HG03442 (cell line): ENCODE data around the gene ULK3.

Source experiments
- ATAC-seq: cut with Tn5 transposase; IDR thresholded peaks from one replicate; pipeline ENCODE4 v1.9.1; 2021; ENCODE audit warnings: mild to moderate bottlenecking, moderate library complexity; ENCODE audit not compliant: unreplicated experiment

ULK3 gene

GRCh38 chr15:74824976-74825375 is 18.0 kb downstream of the ULK3 start:
- no peak for ATAC-seq

GRCh38 chr15:74823324-74823723 is 19.6 kb downstream of the ULK3 start:
- ATAC-seq, result no peak

- no peak for ATAC-seq
These were observed 20.7 kb downstream of the ULK3 start for GRCh38 chr15:74822233-74822632.

DNA sequence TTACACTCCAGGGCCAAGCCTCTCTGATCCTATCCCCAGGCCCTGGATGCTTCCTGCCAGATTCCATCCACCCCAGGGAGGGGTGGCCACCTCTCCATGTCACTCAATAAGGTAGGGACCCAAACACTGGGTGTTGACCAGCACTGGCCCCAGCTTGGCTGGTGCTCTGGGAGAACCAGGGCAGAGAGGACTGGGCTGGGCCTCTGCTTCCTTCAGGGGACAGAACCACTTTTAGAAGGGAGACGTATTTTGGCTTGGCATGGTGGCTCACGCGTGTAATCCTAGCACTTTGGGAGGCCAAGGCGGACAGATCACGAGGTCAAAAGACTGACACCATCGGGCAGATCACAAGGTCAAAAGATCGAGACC is 21.2 kb downstream of the ULK3 start:
- ATAC-seq, result no peak

DNA sequence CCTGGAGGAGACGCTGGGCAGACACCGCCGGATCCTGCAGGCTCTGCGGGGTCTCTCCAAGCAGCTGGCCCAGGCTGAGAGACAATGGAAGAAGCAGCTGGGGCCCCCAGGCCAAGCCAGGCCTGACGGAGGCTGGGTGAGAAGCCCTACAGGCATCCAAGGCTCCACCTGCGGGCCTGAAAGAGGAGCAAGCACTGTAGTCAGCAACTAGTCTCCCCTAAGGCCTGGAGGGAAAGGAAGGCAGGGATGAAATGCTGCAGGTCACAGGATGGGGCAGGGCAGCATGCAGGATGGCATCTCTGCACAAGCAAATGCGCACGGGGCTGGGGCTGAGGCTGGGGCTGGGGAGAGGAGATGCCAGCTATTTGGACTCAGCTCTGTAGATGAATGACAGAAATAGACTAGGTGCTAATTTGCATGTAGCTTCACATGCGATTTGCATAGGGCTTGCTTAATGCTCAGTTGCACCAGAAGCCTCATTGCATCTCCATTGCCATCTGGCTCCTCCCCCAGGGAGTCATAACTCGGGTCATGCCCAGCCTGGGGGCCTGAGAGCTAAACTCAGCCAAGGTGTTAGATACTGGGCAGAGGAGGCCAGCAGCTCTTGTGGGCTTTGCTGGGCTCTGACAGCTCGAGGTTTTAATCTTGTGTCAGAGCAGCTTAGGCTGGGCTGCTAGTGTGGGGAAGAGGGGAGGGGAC is 21.7 kb downstream of the ULK3 start:
- ATAC-seq, result no peak

DNA sequence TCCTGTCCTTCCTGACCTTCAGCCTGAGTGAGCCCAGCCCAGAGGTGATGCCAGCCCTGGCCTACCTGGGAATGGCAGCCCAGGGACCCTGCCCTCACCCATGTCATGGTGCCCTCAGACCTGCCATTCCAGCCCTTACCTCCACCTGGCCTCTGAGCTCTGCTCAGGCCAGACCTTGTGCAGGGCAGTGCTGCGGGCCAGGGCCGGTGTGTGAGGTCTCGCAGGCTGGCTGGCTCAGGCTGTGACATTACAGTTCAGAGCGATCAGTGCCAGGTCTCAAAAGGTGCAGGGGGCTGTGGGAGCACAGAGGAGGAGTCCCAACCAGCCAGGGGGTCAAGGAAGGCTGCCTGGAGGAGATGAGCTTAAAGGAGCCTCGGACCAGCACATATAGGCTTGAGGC is 22.9 kb downstream of the ULK3 start:
- ATAC-seq, result no peak

DNA sequence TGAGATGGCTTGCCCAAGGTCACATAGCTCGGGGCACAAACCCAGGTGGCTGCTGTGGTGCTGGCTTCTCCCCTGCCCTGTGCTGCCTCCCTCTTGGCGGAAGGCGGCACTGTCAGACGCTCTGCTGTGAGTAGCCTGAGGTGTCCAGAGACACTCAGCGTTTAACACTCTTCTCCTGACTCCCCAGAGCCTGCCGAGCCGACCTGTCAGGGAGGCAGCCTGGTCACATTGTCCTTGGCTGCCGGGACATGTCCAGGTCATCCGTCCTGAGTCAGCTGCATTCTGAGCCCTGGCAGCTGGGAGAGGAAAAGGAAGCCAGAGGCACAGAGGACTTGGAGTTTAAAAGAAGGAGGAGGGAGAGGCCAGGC is 25.6 kb downstream of the ULK3 start:
- no peak for ATAC-seq

DNA sequence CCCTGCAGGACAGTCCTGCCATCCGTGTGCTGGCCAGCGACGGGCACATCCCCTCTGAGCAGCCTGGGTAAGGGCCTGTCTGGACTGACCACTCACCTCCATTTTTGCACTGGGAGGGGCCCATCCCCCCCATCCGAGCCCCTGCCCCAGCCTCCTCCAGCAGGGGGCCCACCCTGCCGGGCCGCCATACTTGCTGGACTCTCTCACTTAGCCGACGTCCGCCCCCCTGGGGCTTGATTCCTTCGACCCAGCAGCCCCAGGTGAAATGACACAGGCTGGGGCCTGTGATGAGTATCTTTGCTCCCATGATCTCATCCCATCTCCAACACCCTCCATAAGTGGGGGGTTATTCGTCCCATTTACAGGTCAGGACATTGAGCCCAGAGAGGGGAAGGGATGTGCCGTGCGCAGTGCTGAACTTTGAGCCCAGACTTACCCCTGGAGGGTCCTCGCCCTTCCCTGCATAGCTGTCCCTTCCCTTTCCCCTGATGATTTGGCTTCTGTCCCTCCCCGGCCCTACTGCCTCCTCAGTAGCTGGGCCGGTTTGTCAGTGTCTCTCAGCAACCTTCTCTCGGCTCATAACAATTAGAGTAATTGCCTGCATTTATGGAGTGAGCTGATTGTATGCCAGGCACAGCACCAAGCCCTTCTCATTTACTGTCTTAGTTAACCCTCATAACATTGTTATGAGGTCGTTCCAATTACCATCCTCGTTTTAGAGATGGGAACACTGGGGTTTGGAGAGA is 26.2 kb downstream of the ULK3 start:
- no peak for ATAC-seq

- no peak for ATAC-seq
These were observed 27.0 kb downstream of the ULK3 start for GRCh38 chr15:74815961-74816360.

GRCh38 chr15:74815121-74815934 is 27.6 kb downstream of the ULK3 start:
- no peak for ATAC-seq

DNA sequence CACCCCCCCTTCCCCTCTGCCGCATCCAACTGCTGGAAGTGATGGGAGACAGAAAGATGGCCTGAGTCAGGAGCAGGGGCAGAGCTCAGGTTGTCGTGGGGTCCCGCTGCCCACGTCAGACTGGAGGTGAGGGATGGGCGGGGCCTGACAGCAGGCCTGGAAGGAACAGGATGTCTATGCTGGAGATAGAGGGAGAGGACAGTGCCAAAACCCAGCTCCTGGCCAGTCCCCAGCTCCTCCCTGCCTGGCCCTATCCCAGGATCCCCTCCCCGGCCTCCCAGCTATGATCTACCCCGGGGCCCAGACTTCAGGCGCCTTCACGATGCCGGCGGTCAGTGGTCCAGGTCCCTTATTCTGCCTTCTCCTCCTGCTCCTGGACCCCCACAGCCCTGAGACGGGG is 30.4 kb downstream of the ULK3 start, which contains the start of gene LMAN1L:
LMAN1L (plus strand) TSS at position 303 of the 400 bp plus-strand sequence; CDS start at position 323, 20 bp downstream.
- no peak for ATAC-seq

DNA sequence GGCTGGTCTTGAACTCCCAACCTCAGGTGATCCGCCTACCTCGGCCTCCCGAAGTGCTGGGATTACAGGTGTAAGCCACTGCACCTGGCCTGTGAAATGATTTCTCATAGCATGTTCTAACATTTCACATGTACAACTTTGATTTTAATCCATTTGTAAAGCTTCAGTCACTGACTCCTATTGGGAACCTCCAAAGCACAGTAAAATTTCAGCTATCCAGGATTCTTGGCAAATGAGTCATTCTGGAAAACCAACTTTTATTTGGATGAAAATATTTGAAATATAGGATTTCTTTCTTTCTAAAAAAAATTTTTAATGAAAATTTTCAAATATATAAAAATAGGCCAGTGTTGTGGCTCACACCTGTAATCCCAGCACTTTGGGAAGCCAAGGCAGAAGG is 33.0 kb downstream of the ULK3 start:
- no peak for ATAC-seq

GRCh38 chr15:74809242-74809641 is 33.7 kb downstream of the ULK3 start:
- no peak for ATAC-seq

- no peak for ATAC-seq
These were observed 34.1 kb downstream of the ULK3 start for GRCh38 chr15:74808840-74809229.

GRCh38 chr15:74808078-74808839 is 34.7 kb downstream of the ULK3 start:
- no peak for ATAC-seq

DNA sequence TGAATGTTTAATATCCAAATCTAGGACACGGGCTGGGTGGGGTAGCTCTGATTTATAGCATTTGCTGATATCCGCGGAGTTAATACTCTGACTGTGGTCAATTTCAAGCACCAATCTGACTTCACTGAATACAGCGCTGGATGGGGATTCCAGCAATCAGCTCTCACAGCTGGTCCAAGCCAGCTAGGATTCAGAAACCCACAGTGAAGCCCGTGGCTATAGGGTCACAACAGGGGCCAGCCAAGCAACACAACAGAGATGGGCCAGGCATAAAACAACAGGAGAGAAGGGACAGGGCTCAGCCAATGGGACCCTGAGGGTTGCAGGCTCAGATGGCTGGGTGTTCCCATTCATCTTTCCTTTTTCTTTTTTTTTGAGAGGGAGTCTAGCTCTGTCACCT is 35.7 kb downstream of the ULK3 start:
- no peak for ATAC-seq

DNA sequence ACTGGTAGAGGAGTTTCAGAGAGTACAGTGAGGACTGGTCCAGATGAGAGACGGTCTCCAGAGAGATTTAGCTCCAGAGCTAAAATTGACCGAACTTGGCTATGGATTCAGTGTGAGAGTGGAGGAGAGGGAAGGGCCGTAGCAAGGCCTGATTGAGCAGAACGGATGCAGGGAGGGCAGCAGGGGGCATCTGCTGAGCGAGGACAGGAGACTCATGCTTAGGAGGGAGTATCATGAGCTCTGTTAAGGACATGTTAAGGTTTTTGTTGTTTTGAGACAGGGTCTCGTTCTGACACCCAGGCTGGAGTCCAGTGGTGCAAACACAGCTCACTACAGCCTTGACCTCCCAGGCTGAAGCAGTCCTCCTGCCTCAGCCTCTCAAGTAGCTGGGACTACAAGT is 38.0 kb downstream of the ULK3 start:
- no peak for ATAC-seq

GRCh38 chr15:74802862-74803447 is 40.0 kb downstream of the ULK3 start:
- ATAC-seq, result no peak

- no peak for ATAC-seq
These were observed 40.7 kb downstream of the ULK3 start for GRCh38 chr15:74802290-74802689.

DNA sequence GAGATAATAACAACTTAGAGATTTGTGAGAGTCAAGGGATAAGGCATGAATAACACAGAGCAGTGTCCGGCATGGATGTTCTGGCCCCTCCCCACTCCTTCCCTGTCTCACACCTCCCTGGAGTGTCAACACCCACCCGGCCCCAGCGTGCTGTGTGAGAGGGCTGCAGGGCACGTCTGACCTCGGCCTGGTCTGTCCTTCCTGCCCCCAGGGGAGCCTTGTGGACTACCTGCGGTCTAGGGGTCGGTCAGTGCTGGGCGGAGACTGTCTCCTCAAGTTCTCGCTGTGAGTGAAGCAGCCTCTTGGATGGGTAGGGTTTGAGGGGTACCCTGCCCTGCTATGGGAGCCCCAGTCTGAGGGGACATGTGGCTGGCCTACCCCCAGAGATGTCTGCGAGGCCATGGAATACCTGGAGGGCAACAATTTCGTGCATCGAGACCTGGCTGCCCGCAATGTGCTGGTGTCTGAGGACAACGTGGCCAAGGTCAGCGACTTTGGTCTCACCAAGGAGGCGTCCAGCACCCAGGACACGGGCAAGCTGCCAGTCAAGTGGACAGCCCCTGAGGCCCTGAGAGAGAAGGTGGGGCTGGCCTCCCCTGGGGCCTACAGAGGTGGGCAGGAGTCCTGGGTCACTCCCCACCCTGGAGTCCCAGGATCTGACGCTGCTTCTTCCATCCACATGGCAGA is 41.5 kb downstream of the ULK3 start:
- ATAC-seq, result no peak
